Retinal pigment epithelial cell (primary cell): ENCODE results near the gene CCDC27.

Experiments used
- DNase-seq: peaks from one replicate; pipeline ENCODE4 v3.0.0-alpha.2; 2010; ENCODE audit warnings: low read depth
- H3K4me3 ChIP-seq: 2 replicates; pipeline ENCODE4 v1.5.1; 2011; ENCODE audit warnings: mild to moderate bottlenecking, low read length, control low read depth, moderate library complexity
- CTCF ChIP-seq: conservative IDR thresholded peaks from 2 replicates; pipeline ENCODE4 v1.5.1; 2011; ENCODE audit warnings: low read depth, low read length, control low read depth, inconsistent platforms

The CCDC27 gene

GRCh38 chr1:3785456-3786157 is 33.4 kb downstream of the CCDC27 start:
- H3K4me3 ChIP-seq: no peak overlapping the region
- DNase-seq: no peak
- TF ChIP-seq CTCF: peak; percentile 55

GRCh38 chr1:3786468-3787348 is 34.5 kb downstream of the CCDC27 start:
- TF ChIP-seq CTCF: no peak
- no peak for DNase-seq
- H3K4me3 ChIP-seq: no peak overlapping the region

GRCh38 chr1:3787349-3787715 is 35.1 kb downstream of the CCDC27 start:
- no peak overlapping the region for H3K4me3 ChIP-seq
- no peak for TF ChIP-seq CTCF
- no peak for DNase-seq

GRCh38 chr1:3787745-3788605 is 35.7 kb downstream of the CCDC27 start:
- no peak for TF ChIP-seq CTCF
- no peak for DNase-seq
- H3K4me3 ChIP-seq: no peak overlapping the region

GRCh38 chr1:3788756-3789420 is 36.6 kb downstream of the CCDC27 start:
- no peak for TF ChIP-seq CTCF
- no peak overlapping the region for H3K4me3 ChIP-seq
- no peak for DNase-seq

- no peak for TF ChIP-seq CTCF
Measured at GRCh38 chr1:3789421-3790300, 37.4 kb downstream of the CCDC27 start.

More at GRCh38 chr1:3789421-3790300, 37.4 kb downstream of the CCDC27 start:
- H3K4me3 ChIP-seq: no peak overlapping the region
- no peak for DNase-seq
